ENCODE results near the gene KRABD2.

KRABD2 gene

DNA sequence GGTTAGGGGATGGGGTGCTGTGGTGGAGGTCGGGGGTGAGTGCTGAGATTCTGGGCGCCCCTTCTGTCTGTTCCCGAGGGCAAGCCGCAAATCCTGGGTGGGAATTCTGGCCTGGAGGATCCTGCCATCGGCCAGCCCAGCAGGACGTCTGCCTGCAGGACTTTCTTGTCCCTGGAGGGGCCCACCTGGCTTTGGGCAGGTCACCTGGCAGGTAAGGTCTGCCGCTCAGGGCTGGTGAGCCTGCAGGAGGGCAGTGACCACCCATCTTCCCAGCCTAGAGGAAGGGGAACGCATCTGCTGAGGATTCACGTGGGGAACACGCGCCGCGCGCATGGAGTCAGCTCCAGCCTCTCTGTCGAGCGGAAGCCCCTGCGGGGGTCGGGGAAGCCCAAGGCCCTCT, 15.8 kb upstream of the KRABD2 start:
- no peak overlapping the region for H3K27ac ChIP-seq (replicated peaks)
- peaks cover 56% of the 10 kb centered on the region for H3K27me3 ChIP-seq (ENCODE audit: low read depth)
- no peaks in the 10 kb centered on the region for H3K36me3 ChIP-seq
- TF ChIP-seq, protein P1, sequence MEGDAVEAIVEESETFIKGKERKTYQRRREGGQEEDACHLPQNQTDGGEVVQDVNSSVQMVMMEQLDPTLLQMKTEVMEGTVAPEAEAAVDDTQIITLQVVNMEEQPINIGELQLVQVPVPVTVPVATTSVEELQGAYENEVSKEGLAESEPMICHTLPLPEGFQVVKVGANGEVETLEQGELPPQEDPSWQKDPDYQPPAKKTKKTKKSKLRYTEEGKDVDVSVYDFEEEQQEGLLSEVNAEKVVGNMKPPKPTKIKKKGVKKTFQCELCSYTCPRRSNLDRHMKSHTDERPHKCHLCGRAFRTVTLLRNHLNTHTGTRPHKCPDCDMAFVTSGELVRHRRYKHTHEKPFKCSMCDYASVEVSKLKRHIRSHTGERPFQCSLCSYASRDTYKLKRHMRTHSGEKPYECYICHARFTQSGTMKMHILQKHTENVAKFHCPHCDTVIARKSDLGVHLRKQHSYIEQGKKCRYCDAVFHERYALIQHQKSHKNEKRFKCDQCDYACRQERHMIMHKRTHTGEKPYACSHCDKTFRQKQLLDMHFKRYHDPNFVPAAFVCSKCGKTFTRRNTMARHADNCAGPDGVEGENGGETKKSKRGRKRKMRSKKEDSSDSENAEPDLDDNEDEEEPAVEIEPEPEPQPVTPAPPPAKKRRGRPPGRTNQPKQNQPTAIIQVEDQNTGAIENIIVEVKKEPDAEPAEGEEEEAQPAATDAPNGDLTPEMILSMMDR (IDR thresholded peaks at IDR 0.05; ENCODE audit: borderline replicate concordance): no peak
- no peak overlapping the region for H3K4me3 ChIP-seq
- intact Hi-C loops (cut with micrococcal nuclease): no loop called here
- no peak for DNase-seq
- no peaks in the 10 kb centered on the region for H3K4me1 ChIP-seq
- H3K9me3 ChIP-seq (replicated peaks): no peaks in the 10 kb centered on the region

DNA sequence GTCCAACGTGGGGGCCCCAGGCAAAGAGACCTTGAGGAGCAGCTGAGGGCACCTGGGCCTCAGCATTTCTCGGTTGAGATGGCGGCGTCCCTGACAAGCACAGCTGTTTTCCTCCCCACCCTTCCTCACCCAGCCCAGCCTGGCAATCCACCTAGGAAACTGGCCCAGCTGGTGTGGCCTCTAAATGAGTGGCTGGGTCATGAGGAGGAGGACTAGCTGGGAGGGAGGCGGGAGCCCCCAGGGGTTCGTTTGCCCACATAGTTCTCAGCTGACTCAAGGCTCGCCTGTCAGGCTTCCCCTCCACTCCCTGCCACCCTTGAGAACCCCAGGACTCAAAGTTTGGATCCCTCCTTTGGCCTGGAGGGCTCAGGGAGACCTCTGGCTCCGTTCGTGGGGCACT, 15.2 kb upstream of the KRABD2 start:
- H3K4me1 ChIP-seq: no peaks in the 10 kb centered on the region
- no peaks in the 10 kb centered on the region for H3K36me3 ChIP-seq
- peaks cover 50% of the 10 kb centered on the region for H3K27me3 ChIP-seq (ENCODE audit: low read depth)
- H3K27ac ChIP-seq (replicated peaks): no peak overlapping the region
- intact Hi-C loops (cut with micrococcal nuclease): no loop called here
- no peaks in the 10 kb centered on the region for H3K9me3 ChIP-seq (replicated peaks)
- TF ChIP-seq, protein P1 (IDR thresholded peaks at IDR 0.05; ENCODE audit: borderline replicate concordance): no peak
- no peak for DNase-seq
- H3K4me3 ChIP-seq: no peak overlapping the region

DNA sequence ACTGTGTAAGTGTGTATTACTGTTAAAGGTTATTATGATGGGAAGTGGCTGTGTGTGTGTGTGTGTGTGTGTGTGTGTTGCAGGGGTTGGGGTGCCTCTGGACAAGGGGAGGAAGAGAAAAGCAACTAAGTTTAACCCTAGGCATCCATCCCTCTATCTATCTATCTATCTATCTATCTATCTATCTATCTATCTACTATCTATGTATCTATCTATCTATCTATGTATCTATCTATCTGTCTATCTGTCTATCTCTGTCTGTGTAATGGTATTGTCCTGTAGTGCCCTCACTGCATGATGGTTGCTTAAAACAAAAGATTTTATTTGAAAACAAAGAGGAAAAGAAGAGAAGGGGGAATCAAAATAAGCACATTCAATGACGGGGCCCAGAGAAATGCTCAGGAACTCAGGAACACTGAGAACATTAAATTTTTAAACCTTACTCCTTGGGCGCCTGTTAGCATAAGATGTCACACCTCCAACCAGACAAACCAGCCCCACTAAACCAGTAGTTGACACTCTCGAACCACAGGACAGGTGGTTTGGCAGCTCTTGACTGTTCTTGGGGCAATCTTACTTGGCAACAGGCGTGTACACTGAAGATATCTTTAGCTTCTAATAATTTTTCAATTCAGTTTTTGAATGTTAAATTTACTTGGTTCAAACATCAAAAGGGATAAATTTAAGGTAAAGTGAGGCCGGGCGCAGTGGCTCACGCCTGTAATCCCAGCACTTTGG, 11.6 kb upstream of the KRABD2 start:
- no peaks in the 10 kb centered on the region for H3K36me3 ChIP-seq
- peaks cover 16% of the 10 kb centered on the region for H3K4me1 ChIP-seq
- no peak for DNase-seq
- no peak overlapping the region for H3K4me3 ChIP-seq
- H3K27me3 ChIP-seq (ENCODE audit: low read depth): peaks cover 16% of the 10 kb centered on the region
- intact Hi-C loops (cut with micrococcal nuclease): no loop called here
- no peaks in the 10 kb centered on the region for H3K9me3 ChIP-seq (replicated peaks)
- no peak overlapping the region for H3K27ac ChIP-seq (replicated peaks)
- TF ChIP-seq, protein P1 (IDR thresholded peaks at IDR 0.05; ENCODE audit: borderline replicate concordance): no peak

DNA sequence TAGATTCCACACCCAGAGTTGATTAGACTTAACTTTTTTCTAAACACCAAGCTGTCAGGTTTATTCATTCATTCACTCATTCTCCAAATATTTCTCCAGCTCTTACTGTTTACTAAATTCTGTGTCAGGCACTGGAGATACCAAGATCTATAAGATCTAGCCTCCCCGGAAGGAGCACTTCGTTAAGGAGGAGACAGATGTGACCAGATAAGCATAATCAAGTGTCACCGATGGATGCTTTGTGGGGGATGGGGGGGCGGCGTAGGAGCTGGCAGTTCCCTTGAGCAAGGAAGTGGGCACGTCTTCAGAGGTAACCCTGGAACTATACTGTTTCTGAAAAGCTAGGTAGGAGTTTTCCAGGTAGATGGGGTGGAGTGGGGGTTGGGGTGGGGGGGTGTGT, 10.3 kb upstream of the KRABD2 start:
- H3K9me3 ChIP-seq (replicated peaks): no peaks in the 10 kb centered on the region
- intact Hi-C loops (cut with micrococcal nuclease): no loop called here
- peaks cover 3% of the 10 kb centered on the region for H3K27me3 ChIP-seq (ENCODE audit: low read depth)
- H3K4me3 ChIP-seq: no peak overlapping the region
- TF ChIP-seq, protein P1 (IDR thresholded peaks at IDR 0.05; ENCODE audit: borderline replicate concordance): no peak
- H3K4me1 ChIP-seq: peaks cover 27% of the 10 kb centered on the region
- no peak overlapping the region for H3K27ac ChIP-seq (replicated peaks)
- no peak for DNase-seq
- H3K36me3 ChIP-seq: peaks cover 2% of the 10 kb centered on the region

DNA sequence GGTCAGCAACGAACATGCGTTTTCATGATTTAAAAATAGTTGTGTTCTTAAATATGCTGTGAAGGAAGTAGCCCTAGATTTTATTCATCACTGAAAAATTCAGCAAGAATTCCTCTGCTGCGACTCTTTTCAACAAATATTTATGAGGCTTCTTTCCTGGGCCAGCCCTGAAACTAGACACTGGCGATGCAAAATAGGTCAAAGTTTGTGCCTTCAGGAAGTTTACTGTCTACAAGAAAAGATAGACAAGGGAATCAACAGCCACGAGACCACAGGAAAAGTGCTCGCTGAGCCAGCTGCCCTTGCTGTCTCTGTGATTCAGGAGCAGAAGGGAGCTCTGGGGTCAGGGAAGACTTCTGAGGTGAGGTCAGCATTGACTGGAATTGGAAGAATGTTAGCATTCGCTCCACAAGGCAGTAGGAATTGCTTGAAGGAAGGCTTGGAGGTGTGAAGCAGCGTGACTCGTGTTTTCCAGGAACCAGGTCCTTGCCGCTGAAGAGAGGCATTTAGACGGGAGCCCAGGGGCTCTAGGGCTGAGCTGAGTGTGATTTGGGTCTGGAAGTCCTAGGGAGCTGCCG, 8.4 kb upstream of the KRABD2 start:
- H3K36me3 ChIP-seq: peaks cover 22% of the 10 kb centered on the region
- DNase-seq: no peak
- intact Hi-C loops (cut with micrococcal nuclease): no loop called here
- no peaks in the 10 kb centered on the region for H3K9me3 ChIP-seq (replicated peaks)
- peaks cover 47% of the 10 kb centered on the region for H3K4me1 ChIP-seq
- H3K27ac ChIP-seq (replicated peaks): no peak overlapping the region
- TF ChIP-seq, protein P1 (IDR thresholded peaks at IDR 0.05; ENCODE audit: borderline replicate concordance): no peak
- no peak overlapping the region for H3K4me3 ChIP-seq
- H3K27me3 ChIP-seq (ENCODE audit: low read depth): no peaks in the 10 kb centered on the region

Data from left ventricle myocardium inferior (tissue), 1 donor.